HG03095 (cell line): ENCODE measurements around the gene UTS2R.
A peak's percentile ranks its signal among the peaks of the same experiment; 100 is the strongest.
"Not testable (repeated sequence)": the region's sequence is repeated elsewhere in the genome, so short reads cannot be mapped to it uniquely, and the experiment has no call there.

Source experiments
- ATAC-seq: cut with Tn5 transposase; IDR thresholded peaks from one replicate; pipeline ENCODE4 v1.9.1; 2021; ENCODE audit warnings: moderate library complexity; ENCODE audit not compliant: unreplicated experiment

Gene UTS2R

GRCh38 chr17:82406131-82406671 is 34.6 kb downstream of the UTS2R start:
- no peak for ATAC-seq

GRCh38 chr17:82407255-82407654 is 35.7 kb downstream of the UTS2R start:
- ATAC-seq = no peak

- ATAC-seq = no peak
Observed at GRCh38 chr17:82408288-82408937, 36.8 kb downstream of the UTS2R start.

GRCh38 chr17:82408938-82409318 is 37.4 kb downstream of the UTS2R start:
- no peak for ATAC-seq

- no peak for ATAC-seq
Observed at GRCh38 chr17:82410014-82410716, 38.6 kb downstream of the UTS2R start.

GRCh38 chr17:82411396-82412053 is 40.0 kb downstream of the UTS2R start:
- no peak for ATAC-seq

GRCh38 chr17:82412081-82412480 is 40.5 kb downstream of the UTS2R start:
- not testable (repeated sequence) for ATAC-seq

GRCh38 chr17:82412535-82413520 is 41.3 kb downstream of the UTS2R start:
- no peak for ATAC-seq

- ATAC-seq = no peak
Observed at GRCh38 chr17:82414548-82415281, 43.1 kb downstream of the UTS2R start.

GRCh38 chr17:82415336-82415735 is 43.8 kb downstream of the UTS2R start:
- no peak for ATAC-seq

- ATAC-seq = no peak
Observed at GRCh38 chr17:82415786-82416185, 44.2 kb downstream of the UTS2R start.

- ATAC-seq = no peak
Observed at GRCh38 chr17:82416264-82416663, 44.7 kb downstream of the UTS2R start.

GRCh38 chr17:82416771-82417170 is 45.2 kb downstream of the UTS2R start:
- no peak for ATAC-seq

- peak; percentile 67 for ATAC-seq
Observed at GRCh38 chr17:82418001-82418986, 46.7 kb downstream of the UTS2R start, which contains the start of the genes HEXD and OGFOD3. Gene HEXD (plus strand): TSS chr17:82418347. CDS start chr17:82419800, 1,453 bp downstream. Gene OGFOD3 (minus strand): TSS chr17:82418586. CDS start chr17:82418485, 101 bp downstream.

GRCh38 chr17:82419540-82419939 is 48.0 kb downstream of the UTS2R start:
- ATAC-seq = no peak

GRCh38 chr17:82424001-82424862 is 52.7 kb downstream of the UTS2R start:
- ATAC-seq = no peak

GRCh38 chr17:82424863-82425159 is 53.2 kb downstream of the UTS2R start:
- ATAC-seq = no peak
